Measurements from ENCODE around the gene RPL36A. TPM values are rescaled to one million over a fixed set of nuclear protein-coding genes. Genes with fewer than 3 reads are reported as not detected.
A peak's percentile ranks its signal among the peaks of the same experiment; 100 is the strongest.

The RPL36A gene
- total and polyA plus RNA-seq, 9 of the 15 experiments (the other 6 are each of a cell fraction or from before 2014, with no cell fraction given), result 412 to 4,539 (median 3,209) TPM

DNA sequence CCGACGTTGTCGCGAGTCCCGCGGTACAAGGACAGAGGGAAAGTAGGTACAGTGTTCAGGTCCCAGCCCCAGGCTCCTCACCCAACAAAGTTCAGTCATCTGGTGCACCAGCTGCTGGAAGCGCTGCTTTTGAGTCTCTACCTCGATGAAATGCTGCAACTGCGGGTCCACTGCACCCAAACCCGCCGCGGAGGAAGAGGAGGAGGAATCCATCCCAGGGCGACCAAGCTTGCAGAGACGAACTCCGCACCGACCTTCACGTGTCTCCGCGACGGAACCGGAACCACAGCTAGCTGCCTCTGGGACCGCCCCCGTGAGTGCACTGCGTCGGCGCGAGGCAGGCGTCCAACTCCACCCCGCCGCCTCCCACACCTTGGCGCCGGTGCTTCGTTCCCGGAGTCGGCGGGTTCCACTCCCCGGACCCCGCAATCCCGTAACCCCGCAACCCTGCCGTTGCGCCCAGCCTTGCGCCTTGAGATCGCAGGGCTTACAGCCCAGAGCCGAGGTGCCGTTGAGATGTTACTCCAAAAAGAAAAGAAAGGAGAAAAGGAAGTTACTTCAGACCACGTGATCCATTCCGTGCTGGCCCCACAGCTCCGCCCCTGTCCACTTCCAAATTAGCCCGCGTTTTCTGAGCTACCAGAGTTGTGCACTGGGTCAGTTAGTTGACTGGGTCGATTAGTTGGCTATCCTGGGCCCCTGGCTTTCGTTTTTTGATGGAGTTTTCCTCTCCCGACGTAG lies 42.2 kb upstream of the RPL36A start, which contains the start of gene TIMM8A (continued):
- TF ChIP-seq ATF7 (IDR thresholded peaks at IDR 0.05) (peak; percentile 65), ZFP1 (CRISPR knock-in tag; IDR thresholded peaks at IDR 0.05) (no peak), SLC30A9 (CRISPR knock-in tag; IDR thresholded peaks at IDR 0.05) (no peak), XRCC3 (IDR thresholded peaks at IDR 0.05) (no peak), ZNF780A (CRISPR knock-in tag; IDR thresholded peaks at IDR 0.05) (no peak), ESRRA (IDR thresholded peaks at IDR 0.05; ENCODE audit: borderline replicate concordance, low read depth) (peak; percentile 75), ZNF785 (CRISPR knock-in tag; IDR thresholded peaks at IDR 0.05) (no peak), NR2C2 (CRISPR knock-in tag; IDR thresholded peaks at IDR 0.05) (no peak), NR2C2 (tag; IDR thresholded peaks at IDR 0.05) (peak; percentile 38; the same call in 1 of the 2 replicates), HDAC6 (IDR thresholded peaks at IDR 0.05; ENCODE audit: low read depth, low read length) (no peak), MCM5 (IDR thresholded peaks at IDR 0.05; ENCODE audit: low read depth) (no peak), CBX3 (IDR thresholded peaks at IDR 0.05; ENCODE audit: borderline replicate concordance in 1 of 2, low read length in 2 of 2) (no peak), TCF7L2 (IDR thresholded peaks at IDR 0.05; ENCODE audit: low read depth, low read length) (no peak)
- TF ChIP-seq, protein P1, sequence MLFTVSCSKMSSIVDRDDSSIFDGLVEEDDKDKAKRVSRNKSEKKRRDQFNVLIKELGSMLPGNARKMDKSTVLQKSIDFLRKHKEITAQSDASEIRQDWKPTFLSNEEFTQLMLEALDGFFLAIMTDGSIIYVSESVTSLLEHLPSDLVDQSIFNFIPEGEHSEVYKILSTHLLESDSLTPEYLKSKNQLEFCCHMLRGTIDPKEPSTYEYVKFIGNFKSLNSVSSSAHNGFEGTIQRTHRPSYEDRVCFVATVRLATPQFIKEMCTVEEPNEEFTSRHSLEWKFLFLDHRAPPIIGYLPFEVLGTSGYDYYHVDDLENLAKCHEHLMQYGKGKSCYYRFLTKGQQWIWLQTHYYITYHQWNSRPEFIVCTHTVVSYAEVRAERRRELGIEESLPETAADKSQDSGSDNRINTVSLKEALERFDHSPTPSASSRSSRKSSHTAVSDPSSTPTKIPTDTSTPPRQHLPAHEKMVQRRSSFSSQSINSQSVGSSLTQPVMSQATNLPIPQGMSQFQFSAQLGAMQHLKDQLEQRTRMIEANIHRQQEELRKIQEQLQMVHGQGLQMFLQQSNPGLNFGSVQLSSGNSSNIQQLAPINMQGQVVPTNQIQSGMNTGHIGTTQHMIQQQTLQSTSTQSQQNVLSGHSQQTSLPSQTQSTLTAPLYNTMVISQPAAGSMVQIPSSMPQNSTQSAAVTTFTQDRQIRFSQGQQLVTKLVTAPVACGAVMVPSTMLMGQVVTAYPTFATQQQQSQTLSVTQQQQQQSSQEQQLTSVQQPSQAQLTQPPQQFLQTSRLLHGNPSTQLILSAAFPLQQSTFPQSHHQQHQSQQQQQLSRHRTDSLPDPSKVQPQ (CRISPR knock-in tag; IDR thresholded peaks at IDR 0.05; ENCODE audit: borderline replicate concordance), result no peak
- TF ChIP-seq, protein P2, sequence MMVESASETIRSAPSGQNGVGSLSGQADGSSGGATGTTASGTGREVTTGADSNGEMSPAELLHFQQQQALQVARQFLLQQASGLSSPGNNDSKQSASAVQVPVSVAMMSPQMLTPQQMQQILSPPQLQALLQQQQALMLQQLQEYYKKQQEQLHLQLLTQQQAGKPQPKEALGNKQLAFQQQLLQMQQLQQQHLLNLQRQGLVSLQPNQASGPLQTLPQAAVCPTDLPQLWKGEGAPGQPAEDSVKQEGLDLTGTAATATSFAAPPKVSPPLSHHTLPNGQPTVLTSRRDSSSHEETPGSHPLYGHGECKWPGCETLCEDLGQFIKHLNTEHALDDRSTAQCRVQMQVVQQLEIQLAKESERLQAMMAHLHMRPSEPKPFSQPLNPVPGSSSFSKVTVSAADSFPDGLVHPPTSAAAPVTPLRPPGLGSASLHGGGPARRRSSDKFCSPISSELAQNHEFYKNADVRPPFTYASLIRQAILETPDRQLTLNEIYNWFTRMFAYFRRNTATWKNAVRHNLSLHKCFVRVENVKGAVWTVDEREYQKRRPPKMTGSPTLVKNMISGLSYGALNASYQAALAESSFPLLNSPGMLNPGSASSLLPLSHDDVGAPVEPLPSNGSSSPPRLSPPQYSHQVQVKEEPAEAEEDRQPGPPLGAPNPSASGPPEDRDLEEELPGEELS (CRISPR knock-in tag; IDR thresholded peaks at IDR 0.05; ENCODE audit: borderline replicate concordance), result no peak; the same call in 1 of the 2 replicates
- TF ChIP-seq, protein P3, sequence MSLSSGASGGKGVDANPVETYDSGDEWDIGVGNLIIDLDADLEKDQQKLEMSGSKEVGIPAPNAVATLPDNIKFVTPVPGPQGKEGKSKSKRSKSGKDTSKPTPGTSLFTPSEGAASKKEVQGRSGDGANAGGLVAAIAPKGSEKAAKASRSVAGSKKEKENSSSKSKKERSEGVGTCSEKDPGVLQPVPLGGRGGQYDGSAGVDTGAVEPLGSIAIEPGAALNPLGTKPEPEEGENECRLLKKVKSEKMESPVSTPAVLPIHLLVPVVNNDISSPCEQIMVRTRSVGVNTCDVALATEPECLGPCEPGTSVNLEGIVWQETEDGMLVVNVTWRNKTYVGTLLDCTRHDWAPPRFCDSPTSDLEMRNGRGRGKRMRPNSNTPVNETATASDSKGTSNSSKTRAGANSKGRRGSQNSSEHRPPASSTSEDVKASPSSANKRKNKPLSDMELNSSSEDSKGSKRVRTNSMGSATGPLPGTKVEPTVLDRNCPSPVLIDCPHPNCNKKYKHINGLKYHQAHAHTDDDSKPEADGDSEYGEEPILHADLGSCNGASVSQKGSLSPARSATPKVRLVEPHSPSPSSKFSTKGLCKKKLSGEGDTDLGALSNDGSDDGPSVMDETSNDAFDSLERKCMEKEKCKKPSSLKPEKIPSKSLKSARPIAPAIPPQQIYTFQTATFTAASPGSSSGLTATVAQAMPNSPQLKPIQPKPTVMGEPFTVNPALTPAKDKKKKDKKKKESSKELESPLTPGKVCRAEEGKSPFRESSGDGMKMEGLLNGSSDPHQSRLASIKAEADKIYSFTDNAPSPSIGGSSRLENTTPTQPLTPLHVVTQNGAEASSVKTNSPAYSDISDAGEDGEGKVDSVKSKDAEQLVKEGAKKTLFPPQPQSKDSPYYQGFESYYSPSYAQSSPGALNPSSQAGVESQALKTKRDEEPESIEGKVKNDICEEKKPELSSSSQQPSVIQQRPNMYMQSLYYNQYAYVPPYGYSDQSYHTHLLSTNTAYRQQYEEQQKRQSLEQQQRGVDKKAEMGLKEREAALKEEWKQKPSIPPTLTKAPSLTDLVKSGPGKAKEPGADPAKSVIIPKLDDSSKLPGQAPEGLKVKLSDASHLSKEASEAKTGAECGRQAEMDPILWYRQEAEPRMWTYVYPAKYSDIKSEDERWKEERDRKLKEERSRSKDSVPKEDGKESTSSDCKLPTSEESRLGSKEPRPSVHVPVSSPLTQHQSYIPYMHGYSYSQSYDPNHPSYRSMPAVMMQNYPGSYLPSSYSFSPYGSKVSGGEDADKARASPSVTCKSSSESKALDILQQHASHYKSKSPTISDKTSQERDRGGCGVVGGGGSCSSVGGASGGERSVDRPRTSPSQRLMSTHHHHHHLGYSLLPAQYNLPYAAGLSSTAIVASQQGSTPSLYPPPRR (CRISPR knock-in tag; IDR thresholded peaks at IDR 0.05; ENCODE audit: borderline replicate concordance), result no peak

Measured in K562 (cell line).